Natural killer cell (primary cell): Measurements from ENCODE around the gene TK2. TPM values are rescaled to one million over a fixed set of nuclear protein-coding genes. Genes with fewer than 3 reads are reported as not detected.

Source experiments
- ATAC-seq, 3 donors: fragments of 150-1000 bp in 2 of 3; fragments of 200-7000 bp in 1 of 3; cut with Tn5 transposase; 1 replicate in 1 of 3; 2 replicates in 2 of 3; pipeline ENCODE4 v1.10.0; 2021; ENCODE audit warnings: mild to moderate bottlenecking in 2 of 3, moderate library complexity in 2 of 3
- DNase-seq, 2 donors: peaks; one replicate each; pipeline versions ENCODE4 v3.0.0 to v3.0.0-alpha.2; 2013 to 2021; ENCODE audit warnings: mixed read lengths in 1 of 2
- H3K27ac ChIP-seq: one replicate; pipeline ENCODE4 v1.5.1; 2013; ENCODE audit warnings: mild to moderate bottlenecking, low read length
- H3K27me3 ChIP-seq: one replicate; pipeline ENCODE4 v1.6.1; 2013; ENCODE audit warnings: low read length; ENCODE audit not compliant: control insufficient read depth, insufficient read depth
- H3K36me3 ChIP-seq: one replicate; pipeline ENCODE4 v1.6.1; 2013; ENCODE audit warnings: low read length; ENCODE audit not compliant: control insufficient read depth, insufficient read depth
- H3K4me1 ChIP-seq: one replicate; pipeline ENCODE4 v1.6.1; 2013; ENCODE audit warnings: low read length; ENCODE audit not compliant: control insufficient read depth, insufficient read depth
- H3K4me3 ChIP-seq: one replicate; pipeline ENCODE4 v1.5.1; 2013; ENCODE audit warnings: low read length
- H3K9me3 ChIP-seq: one replicate; pipeline ENCODE4 v1.6.1; 2013; ENCODE audit warnings: low read length; ENCODE audit not compliant: control insufficient read depth, insufficient read depth
- H3K27ac Mint-ChIP-seq, 2 donors: one replicate each; pipeline ENCODE4 v1.8.0; 2022; ENCODE audit warnings: mild to moderate bottlenecking in 2 of 2, mixed read lengths in 2 of 2, moderate library complexity in 1 of 2
- H3K27me3 Mint-ChIP-seq, 2 donors: one replicate each; pipeline ENCODE4 v1.8.0; 2022; ENCODE audit warnings: low read depth in 2 of 2, mixed read lengths in 2 of 2
- H3K36me3 Mint-ChIP-seq: one replicate; pipeline ENCODE4 v1.8.0; 2022; ENCODE audit warnings: mixed read lengths
- H3K4me1 Mint-ChIP-seq, 2 donors: one replicate each; pipeline ENCODE4 v1.8.0; 2022; ENCODE audit warnings: mixed read lengths in 2 of 2
- H3K4me3 Mint-ChIP-seq: one replicate; pipeline ENCODE4 v1.8.0; 2022; ENCODE audit warnings: mild to moderate bottlenecking, moderate library complexity, mixed read lengths
- H3K9me3 Mint-ChIP-seq, 2 donors: one replicate each; pipeline ENCODE4 v1.8.0; 2022; ENCODE audit warnings: mixed read lengths in 2 of 2
- CTCF ChIP-seq: fragments of 200-600 bp; IDR thresholded peaks from one replicate; pipeline ENCODE4 v1.8.0; 2022; ENCODE audit warnings: antibody characterized with exemption
- WGBS: methylation state at CpG from one replicate; pipeline ENCODE4 v1.1.7; 2013; ENCODE audit warnings: missing lambda C conversion rate; ENCODE audit not compliant: insufficient coverage; 5-methylcytosine and 5-hydroxymethylcytosine counted together
- intact Hi-C: fragments of 100-400 bp; cut with micrococcal nuclease; formaldehyde crosslinking; loops from one replicate; pipeline ENCODE4 v1.14.2; 2022
- total RNA-seq, 4 donors: library from RNA; stranded (reverse); fragments of 120-200 nt in 1 of 4; gene quantifications; one replicate each; pipeline versions ENCODE4 v1.2.3 to v1.2.4, GENCODE V29; 2013 to 2022

TK2 gene
- total RNA-seq, 3 donors from 2014 or later (not counting 1 experiment from before 2014, with no cell fraction given), result 18.8 to 25.8 (median 25.1) TPM

- intact Hi-C loops, result loop anchor here (5.0 kb wide), 1 partner anchor 48 kb away; the partner anchor contains the start of gene CMTM3
- peak overlapping the region; percentile 9 for H3K27ac ChIP-seq
- no peaks in the 10 kb centered on the region for H3K27me3 ChIP-seq
- H3K27ac Mint-ChIP-seq, result peak overlapping the region; percentile 96 to 97
- peaks cover 20% of the 10 kb centered on the region for H3K36me3 ChIP-seq
- peaks cover 52% of the 10 kb centered on the region for H3K4me1 ChIP-seq
- H3K27me3 Mint-ChIP-seq, result peaks cover 0 to 2% of the 10 kb centered on the region in 2 donors
- peak overlapping the region; percentile 75 for H3K4me3 ChIP-seq
- H3K9me3 ChIP-seq, result no peaks in the 10 kb centered on the region
- H3K4me3 Mint-ChIP-seq, result peak overlapping the region; percentile 89
- no peak for TF ChIP-seq CTCF
- WGBS, result 52% methylated on average over 3 of the region's 3 CpGs
- no peaks in the 10 kb centered on the region for H3K36me3 Mint-ChIP-seq
- DNase-seq, result no peak
- ATAC-seq, result no peak
- no peaks in the 10 kb centered on the region for H3K9me3 Mint-ChIP-seq
- peaks cover 73 to 75% of the 10 kb centered on the region in 2 donors for H3K4me1 Mint-ChIP-seq
These were observed 4.1 kb upstream of the TK2 start for GRCh38 chr16:66554021-66554420.

GRCh38 chr16:66553223-66553622 is 3.3 kb upstream of the TK2 start:
- peaks cover 59% of the 10 kb centered on the region for H3K4me1 ChIP-seq
- DNase-seq, result peak in 1 of 2 donors; percentile 59
- peak overlapping the region; percentile 96 to 97 for H3K27ac Mint-ChIP-seq
- H3K36me3 Mint-ChIP-seq, result no peaks in the 10 kb centered on the region
- H3K4me1 Mint-ChIP-seq, result peaks cover 77% of the 10 kb centered on the region in 2 donors
- H3K9me3 ChIP-seq, result no peaks in the 10 kb centered on the region
- ATAC-seq, result no peak
- H3K27me3 ChIP-seq, result no peaks in the 10 kb centered on the region
- peak overlapping the region; percentile 82 for H3K27ac ChIP-seq
- H3K27me3 Mint-ChIP-seq, result peaks cover 0 to 2% of the 10 kb centered on the region in 2 donors
- H3K4me3 ChIP-seq, result peak overlapping the region; percentile 75
- TF ChIP-seq CTCF, result no peak
- no peaks in the 10 kb centered on the region for H3K9me3 Mint-ChIP-seq
- WGBS, result under 1% methylated on average over 8 of the region's 8 CpGs
- intact Hi-C loops, result loop anchor here (5.0 kb wide), 1 partner anchor 49 kb away; the partner anchor contains the start of gene CMTM3
- peak overlapping the region; percentile 89 for H3K4me3 Mint-ChIP-seq
- peaks cover 12% of the 10 kb centered on the region for H3K36me3 ChIP-seq

- Histone ChIP-seq H3K4me1 (peaks cover 62% of the 10 kb centered on the region), H3K4me3 (peak within 1 kb of the TSS; percentile 75), H3K36me3 (peaks cover 5% of the 10 kb centered on the region), H3K27me3 (no peaks in the 10 kb centered on the region), H3K27ac (peak within 1 kb of the TSS; percentile 82), H3K9me3 (no peaks in the 10 kb centered on the region)
- Mint-ChIP-seq H3K27ac (peak within 1 kb of the TSS; percentile 96 to 97), H3K9me3 (no peaks in the 10 kb centered on the region), H3K36me3 (no peaks in the 10 kb centered on the region), H3K4me1 (peaks cover 81 to 82% of the 10 kb centered on the region in 2 donors), H3K4me3 (peak within 1 kb of the TSS; percentile 89), H3K27me3 (peaks cover 0 to 2% of the 10 kb centered on the region in 2 donors)
- WGBS, result 1% methylated on average over 63 of the region's 63 CpGs
- ATAC-seq, result peak; percentile 66 to 89 (median 85)
- DNase-seq, result peak; percentile 93 to 97
- intact Hi-C loops, result loop anchor here (5.0 kb wide), 1 partner anchor 50 kb away; the partner anchor contains the start of gene CMTM3
- TF ChIP-seq CTCF, result no peak
These were observed 2.6 kb upstream of the TK2 start, which contains the start of gene CKLF for GRCh38 chr16:66552286-66553177. TSS of gene CKLF (plus strand) at chr16:66552576. CDS start at chr16:66552716, 140 bp downstream.
